ENCODE data around the gene GPR152. TPM values are rescaled to one million over a fixed set of nuclear protein-coding genes. Genes with fewer than 3 reads are reported as not detected.

The GPR152 gene
- total RNA-seq, 4 donors from 2014 or later: not detected

DNA sequence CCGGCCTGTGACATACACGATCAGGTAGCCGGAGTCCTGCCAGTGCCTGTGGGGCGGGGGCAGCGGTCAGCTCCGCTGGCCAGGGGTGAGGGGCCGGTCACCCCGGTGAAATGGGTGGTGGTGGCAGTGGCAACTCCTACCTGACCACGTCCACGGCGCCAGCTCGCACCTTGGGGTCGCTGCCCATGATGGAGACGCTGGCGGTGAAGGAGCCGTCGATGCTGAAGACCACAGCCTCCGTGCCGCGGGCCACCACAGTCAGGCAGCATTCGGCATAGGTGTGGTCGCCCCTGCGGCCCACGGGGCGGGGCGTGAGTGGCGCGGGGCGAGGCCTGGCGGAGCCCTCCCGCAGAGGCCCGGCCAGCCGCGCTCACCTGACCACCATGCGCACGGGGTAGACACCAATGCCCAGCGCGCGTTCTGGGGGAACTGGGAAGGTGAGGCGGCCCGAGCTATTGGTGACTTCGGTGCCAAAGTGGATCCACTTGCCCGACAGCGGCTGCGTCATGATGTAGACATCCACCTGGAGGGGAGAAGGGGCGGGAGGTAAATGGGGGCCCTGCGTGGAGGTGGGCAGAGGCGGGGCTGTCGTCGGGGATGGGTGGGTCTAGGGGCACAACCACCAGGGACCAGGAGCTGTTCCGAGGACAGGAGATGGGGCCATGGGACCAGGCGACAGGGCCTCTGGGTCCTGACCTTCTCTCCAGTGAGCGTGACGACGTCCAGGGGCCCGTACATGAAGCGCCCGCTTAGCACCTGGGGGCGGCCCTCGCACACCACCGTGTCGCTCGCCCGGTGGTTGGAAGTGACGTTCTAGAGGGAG lies 41.2 kb upstream of the GPR152 start:
- no peak overlapping the region for H3K4me3 ChIP-seq (ENCODE audit: low read depth, poor library complexity, severe bottlenecking)
- DNase-seq (ENCODE audit: low spot score in 2 of 2): peak in 1 of 2 donors; percentile 84
- no peak for TF ChIP-seq POLR2A (IDR thresholded peaks at IDR 0.05)
- TF ChIP-seq, protein P1, sequence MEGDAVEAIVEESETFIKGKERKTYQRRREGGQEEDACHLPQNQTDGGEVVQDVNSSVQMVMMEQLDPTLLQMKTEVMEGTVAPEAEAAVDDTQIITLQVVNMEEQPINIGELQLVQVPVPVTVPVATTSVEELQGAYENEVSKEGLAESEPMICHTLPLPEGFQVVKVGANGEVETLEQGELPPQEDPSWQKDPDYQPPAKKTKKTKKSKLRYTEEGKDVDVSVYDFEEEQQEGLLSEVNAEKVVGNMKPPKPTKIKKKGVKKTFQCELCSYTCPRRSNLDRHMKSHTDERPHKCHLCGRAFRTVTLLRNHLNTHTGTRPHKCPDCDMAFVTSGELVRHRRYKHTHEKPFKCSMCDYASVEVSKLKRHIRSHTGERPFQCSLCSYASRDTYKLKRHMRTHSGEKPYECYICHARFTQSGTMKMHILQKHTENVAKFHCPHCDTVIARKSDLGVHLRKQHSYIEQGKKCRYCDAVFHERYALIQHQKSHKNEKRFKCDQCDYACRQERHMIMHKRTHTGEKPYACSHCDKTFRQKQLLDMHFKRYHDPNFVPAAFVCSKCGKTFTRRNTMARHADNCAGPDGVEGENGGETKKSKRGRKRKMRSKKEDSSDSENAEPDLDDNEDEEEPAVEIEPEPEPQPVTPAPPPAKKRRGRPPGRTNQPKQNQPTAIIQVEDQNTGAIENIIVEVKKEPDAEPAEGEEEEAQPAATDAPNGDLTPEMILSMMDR (IDR thresholded peaks at IDR 0.05): no peak
- 94 to 96% methylated on average over 46 to 65 of the region's 65 CpGs for WGBS, 2 donors
- intact Hi-C loops (cut with DNase I; ENCODE audit: low total_unique reads): no loop called here

GRCh38 chr11:67492801-67493547 lies 40.4 kb upstream of the GPR152 start:
- WGBS, 2 donors: 83 to 92% methylated on average over 26 to 45 of the region's 46 CpGs
- no peak overlapping the region for H3K4me3 ChIP-seq (ENCODE audit: low read depth, poor library complexity, severe bottlenecking)
- intact Hi-C loops (cut with DNase I; ENCODE audit: low total_unique reads): no loop called here
- TF ChIP-seq, protein P1 (IDR thresholded peaks at IDR 0.05): no peak
- no peak for TF ChIP-seq POLR2A (IDR thresholded peaks at IDR 0.05)
- peak in 1 of 2 donors; percentile 79 for DNase-seq (ENCODE audit: low spot score in 2 of 2)

- TF ChIP-seq, protein P1 (IDR thresholded peaks at IDR 0.05): no peak
- TF ChIP-seq POLR2A (IDR thresholded peaks at IDR 0.05): no peak
- H3K4me3 ChIP-seq (ENCODE audit: low read depth, poor library complexity, severe bottlenecking): no peak overlapping the region
- WGBS, 2 donors: 89 to 93% methylated on average over 13 to 17 of the region's 19 CpGs
- intact Hi-C loops (cut with DNase I; ENCODE audit: low total_unique reads): no loop called here
- DNase-seq (ENCODE audit: low spot score in 2 of 2): no peak
These were observed 39.7 kb upstream of the GPR152 start for GRCh38 chr11:67492069-67492727.

DNA sequence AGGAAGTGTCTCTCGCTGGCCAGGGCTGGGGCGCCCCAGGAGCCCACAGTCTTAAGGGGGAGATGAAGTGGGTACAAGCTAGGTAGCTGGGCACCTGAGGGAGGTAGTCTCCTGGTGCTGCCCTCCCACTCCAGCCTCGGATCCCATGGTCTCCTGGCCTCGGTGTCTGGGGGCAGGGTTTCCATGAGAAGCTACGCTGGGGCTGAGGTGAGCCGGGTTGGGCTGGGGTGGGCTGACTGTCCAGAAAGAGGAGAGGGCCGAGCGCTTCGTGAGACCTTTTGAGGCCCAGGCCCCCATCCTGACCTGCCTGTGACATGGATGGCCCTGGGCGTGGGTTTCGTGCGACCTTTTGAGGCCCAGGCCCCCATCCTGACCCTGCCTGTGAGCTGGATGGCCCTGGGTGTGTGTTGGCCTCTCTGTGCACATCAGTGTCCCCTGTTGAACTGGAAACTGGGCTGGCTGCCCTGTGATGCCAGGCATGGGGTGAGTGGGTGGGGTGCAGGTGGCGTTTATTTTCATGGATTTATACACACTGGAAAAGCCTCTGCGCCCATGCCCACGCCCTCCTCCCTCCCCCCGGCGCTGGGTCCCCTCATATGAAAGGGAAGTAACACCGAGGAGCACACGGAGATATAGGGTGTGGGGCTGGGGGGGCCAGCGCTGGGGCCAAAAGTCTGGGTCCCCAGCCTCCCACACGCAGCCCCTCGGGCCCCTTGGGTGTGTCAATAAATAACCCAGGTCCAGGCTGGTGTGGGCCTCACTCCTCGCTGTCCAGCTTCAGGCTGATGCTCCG lies 38.9 kb upstream of the GPR152 start:
- TF ChIP-seq POLR2A (IDR thresholded peaks at IDR 0.05): no peak
- TF ChIP-seq, protein P1 (IDR thresholded peaks at IDR 0.05): no peak
- intact Hi-C loops (cut with DNase I; ENCODE audit: low total_unique reads): no loop called here
- 79 to 82% methylated on average over 12 to 22 of the region's 24 CpGs for WGBS, 2 donors
- no peak overlapping the region for H3K4me3 ChIP-seq (ENCODE audit: low read depth, poor library complexity, severe bottlenecking)
- DNase-seq (ENCODE audit: low spot score in 2 of 2): no peak

DNA sequence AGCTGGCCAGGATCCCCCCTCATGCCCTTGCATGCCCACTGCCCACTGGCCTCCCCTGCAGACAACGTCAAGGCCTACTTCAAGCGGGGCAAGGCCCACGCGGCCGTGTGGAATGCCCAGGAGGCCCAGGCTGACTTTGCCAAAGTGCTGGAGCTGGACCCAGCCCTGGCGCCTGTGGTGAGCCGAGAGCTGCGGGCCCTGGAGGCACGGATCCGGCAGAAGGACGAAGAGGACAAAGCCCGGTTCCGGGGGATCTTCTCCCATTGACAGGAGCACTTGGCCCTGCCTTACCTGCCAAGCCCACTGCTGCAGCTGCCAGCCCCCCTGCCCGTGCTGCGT lies 38.2 kb upstream of the GPR152 start:
- whole genome bisulfite sequencing, 2 donors: 69% methylated on average over 15 of the region's 15 CpGs
- intact Hi-C loops (cut with DNase I; ENCODE audit: low total_unique reads): no loop called here
- peak in 1 of 2 donors; percentile 85 for DNase-seq (ENCODE audit: low spot score in 2 of 2)
- no peak for TF ChIP-seq POLR2A (IDR thresholded peaks at IDR 0.05)
- TF ChIP-seq, protein P1 (IDR thresholded peaks at IDR 0.05): no peak
- H3K4me3 ChIP-seq (ENCODE audit: low read depth, poor library complexity, severe bottlenecking): no peak overlapping the region
